ENCODE measurements around the gene MEGF8.
A peak's percentile ranks its signal among the peaks of the same experiment; 100 is the strongest.

The MEGF8 gene

GRCh38 chr19:42396381-42397262 lies 71.2 kb downstream of the MEGF8 start:
- DNase-seq, result peak; percentile 95

GRCh38 chr19:42397263-42398166 lies 72.1 kb downstream of the MEGF8 start:
- DNase-seq, result no peak

- no peak for DNase-seq
Observed at GRCh38 chr19:42400404-42400803, 75.0 kb downstream of the MEGF8 start.

GRCh38 chr19:42401365-42402303 lies 76.2 kb downstream of the MEGF8 start:
- peak; percentile 63 for DNase-seq

- peak; percentile 30 for DNase-seq
Observed at GRCh38 chr19:42402376-42403116, 77.1 kb downstream of the MEGF8 start.

- no peak for DNase-seq
Observed at GRCh38 chr19:42403586-42403985, 78.2 kb downstream of the MEGF8 start.

GRCh38 chr19:42406111-42406510 lies 80.7 kb downstream of the MEGF8 start:
- DNase-seq, result no peak

GRCh38 chr19:42407085-42407815 lies 81.8 kb downstream of the MEGF8 start:
- no peak for DNase-seq

- DNase-seq, result no peak
Observed at GRCh38 chr19:42407816-42408175, 82.4 kb downstream of the MEGF8 start.

- DNase-seq, result no peak
Observed at GRCh38 chr19:42409477-42409876, 84.0 kb downstream of the MEGF8 start.

GRCh38 chr19:42410371-42410770 lies 84.9 kb downstream of the MEGF8 start:
- DNase-seq, result no peak

GRCh38 chr19:42411581-42412178 lies 86.2 kb downstream of the MEGF8 start:
- DNase-seq, result no peak

GRCh38 chr19:42412227-42412626 lies 86.8 kb downstream of the MEGF8 start:
- DNase-seq, result no peak

GRCh38 chr19:42412661-42413076 lies 87.2 kb downstream of the MEGF8 start:
- DNase-seq, result no peak

GRCh38 chr19:42419309-42419708 lies 93.9 kb downstream of the MEGF8 start:
- DNase-seq, result no peak

GRCh38 chr19:42420055-42420544 lies 94.7 kb downstream of the MEGF8 start:
- no peak for DNase-seq

GRCh38 chr19:42421101-42421500 lies 95.7 kb downstream of the MEGF8 start:
- DNase-seq, result no peak

- DNase-seq, result no peak
Observed at GRCh38 chr19:42421591-42422031, 96.2 kb downstream of the MEGF8 start.

GRCh38 chr19:42422092-42422900 lies 96.9 kb downstream of the MEGF8 start:
- DNase-seq, result no peak
